T47D (cell line): ENCODE data around the gene LRCH4.

Experiments
- DNase-seq, 2 experiments: peaks; one replicate each; pipeline versions ENCODE4 v3.0.0 to v3.0.0-alpha.2; 2011 to 2012; ENCODE audit warnings: low read depth in 1 of 2, low spot score in 1 of 2
- JUND ChIP-seq: IDR thresholded peaks from 2 replicates; pipeline ENCODE4 v1.6.1; 2012; ENCODE audit warnings: low read depth
- in situ Hi-C: cut with HindIII; loops from 2 replicates; pipeline ENCODE4 v1.10.0; 2016; ENCODE audit warnings: low sequenced_read_pairs, low pct_unique_long_range_greater_than_20kb

LRCH4 gene

GRCh38 chr7:100602889-100603725 is 17.2 kb upstream of the LRCH4 start:
- in situ Hi-C loops, result no loop called here
- TF ChIP-seq JUND, result no peak
- no peak for DNase-seq

DNA sequence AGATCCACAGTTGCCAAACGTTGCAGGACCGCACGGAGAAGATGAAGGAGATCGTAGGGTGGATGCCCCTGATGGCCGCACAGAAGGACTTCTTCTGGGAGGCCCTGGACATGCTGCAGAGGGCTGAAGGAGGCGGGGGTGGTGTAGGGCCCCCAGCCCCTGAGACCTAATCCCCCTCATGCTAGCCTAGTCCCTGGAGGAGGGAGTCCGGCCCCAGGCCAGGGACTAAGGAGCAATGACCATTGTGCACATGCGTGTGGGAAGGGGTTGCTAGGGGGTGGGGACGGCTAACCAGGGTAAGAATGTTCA is 14.8 kb upstream of the LRCH4 start:
- in situ Hi-C loops, result no loop called here
- TF ChIP-seq JUND, result no peak
- no peak for DNase-seq

- no peak for TF ChIP-seq JUND
- in situ Hi-C loops, result no loop called here
- DNase-seq, result no peak
Measured at GRCh38 chr7:100599911-100600729, 14.2 kb upstream of the LRCH4 start.

DNA sequence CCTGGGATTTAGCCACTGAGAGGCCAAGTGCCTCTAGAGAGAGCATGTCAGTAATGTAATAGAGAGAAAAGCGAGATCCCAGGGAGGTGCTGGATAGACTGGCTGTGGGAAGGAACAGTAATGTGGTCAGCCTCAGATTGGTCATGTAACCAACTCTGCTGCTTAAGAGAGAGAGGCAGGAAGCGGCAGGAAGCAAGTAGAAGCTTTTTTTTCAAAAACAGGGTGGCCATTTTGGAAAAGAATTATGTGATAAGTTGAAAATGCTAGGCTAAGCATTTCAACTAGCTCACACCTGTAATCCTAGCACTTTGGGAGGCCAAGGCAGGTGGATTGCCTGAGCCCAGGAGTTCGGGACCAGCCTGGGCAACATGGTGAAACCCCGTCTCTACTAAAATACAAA is 12.5 kb upstream of the LRCH4 start:
- in situ Hi-C loops, result no loop called here
- no peak for TF ChIP-seq JUND
- no peak for DNase-seq

GRCh38 chr7:100595188-100595587 is 9.3 kb upstream of the LRCH4 start:
- no peak for DNase-seq
- in situ Hi-C loops, result no loop called here
- no peak for TF ChIP-seq JUND

DNA sequence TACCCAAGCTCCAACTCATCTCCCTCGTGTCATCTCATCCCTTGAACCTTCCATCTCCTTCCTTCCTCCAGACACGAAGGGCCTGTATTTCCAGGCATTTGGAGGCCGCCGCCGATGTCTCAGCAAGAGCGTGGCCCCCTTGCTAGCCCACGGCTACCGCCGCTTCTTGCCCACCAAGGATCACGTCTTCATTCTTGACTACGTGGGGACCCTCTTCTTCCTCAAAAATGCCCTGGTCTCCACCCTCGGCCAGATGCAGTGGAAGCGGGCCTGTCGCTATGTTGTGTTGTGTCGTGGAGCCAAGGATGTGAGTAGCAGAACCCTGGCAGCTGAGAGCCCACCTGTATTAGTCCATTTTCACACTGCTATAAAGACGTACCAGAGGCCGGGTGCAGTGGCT is 5.7 kb upstream of the LRCH4 start:
- in situ Hi-C loops, result no loop called here
- no peak for TF ChIP-seq JUND
- no peak for DNase-seq

DNA sequence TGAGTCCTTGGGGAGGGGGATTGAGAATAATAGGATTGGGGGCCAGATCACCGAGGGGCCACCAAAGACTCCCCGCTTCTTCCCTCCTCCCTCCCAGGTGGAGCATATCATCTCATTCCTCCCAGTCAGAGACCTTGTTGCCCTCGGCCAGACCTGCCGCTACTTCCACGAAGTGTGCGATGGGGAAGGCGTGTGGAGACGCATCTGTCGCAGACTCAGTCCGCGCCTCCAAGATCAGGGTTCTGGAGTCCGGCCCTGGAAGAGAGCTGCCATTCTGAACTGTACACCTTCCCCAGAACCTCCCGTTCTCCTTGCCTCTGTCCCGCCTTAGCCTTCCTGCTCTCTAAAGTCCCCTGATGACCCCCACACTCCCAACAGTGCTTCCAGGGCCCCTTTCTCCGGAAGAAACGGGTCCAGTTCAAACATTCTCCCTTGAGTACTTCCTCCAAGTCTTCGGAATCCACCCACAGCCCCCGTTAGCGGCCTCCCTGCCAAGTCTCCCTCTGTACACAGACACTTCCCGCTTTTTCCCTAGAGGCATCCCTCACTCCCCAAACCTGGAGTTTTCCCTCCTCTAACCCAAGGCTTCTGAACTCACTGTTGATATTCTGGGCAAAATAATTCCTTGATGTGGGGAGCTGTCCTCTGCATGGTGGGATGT is 4.3 kb upstream of the LRCH4 start:
- no peak for DNase-seq
- TF ChIP-seq JUND, result no peak
- in situ Hi-C loops, result no loop called here

GRCh38 chr7:100589341-100589947 is 3.5 kb upstream of the LRCH4 start:
- in situ Hi-C loops, result no loop called here
- TF ChIP-seq JUND, result no peak
- DNase-seq, result no peak

DNA sequence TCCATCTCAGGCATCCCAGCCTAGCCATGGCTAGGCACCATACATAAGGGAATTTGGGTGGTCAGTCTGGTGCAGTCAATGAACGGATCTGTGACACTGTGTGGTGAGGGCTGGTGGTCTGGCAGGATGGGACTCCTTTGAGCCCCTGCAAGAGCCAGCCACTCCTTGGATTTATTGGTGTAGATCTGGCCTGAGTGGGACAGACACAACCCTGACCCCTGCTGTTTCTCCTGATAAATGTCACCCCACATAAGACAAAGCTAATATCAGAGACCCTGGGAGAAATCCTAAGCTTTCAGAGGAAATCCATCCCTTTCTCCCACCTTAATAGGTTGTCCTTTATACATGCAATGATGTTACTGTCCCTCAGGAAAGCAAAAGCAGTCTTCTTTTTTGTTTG is 2.5 kb upstream of the LRCH4 start:
- in situ Hi-C loops, result no loop called here
- DNase-seq, result no peak
- TF ChIP-seq JUND, result no peak

DNA sequence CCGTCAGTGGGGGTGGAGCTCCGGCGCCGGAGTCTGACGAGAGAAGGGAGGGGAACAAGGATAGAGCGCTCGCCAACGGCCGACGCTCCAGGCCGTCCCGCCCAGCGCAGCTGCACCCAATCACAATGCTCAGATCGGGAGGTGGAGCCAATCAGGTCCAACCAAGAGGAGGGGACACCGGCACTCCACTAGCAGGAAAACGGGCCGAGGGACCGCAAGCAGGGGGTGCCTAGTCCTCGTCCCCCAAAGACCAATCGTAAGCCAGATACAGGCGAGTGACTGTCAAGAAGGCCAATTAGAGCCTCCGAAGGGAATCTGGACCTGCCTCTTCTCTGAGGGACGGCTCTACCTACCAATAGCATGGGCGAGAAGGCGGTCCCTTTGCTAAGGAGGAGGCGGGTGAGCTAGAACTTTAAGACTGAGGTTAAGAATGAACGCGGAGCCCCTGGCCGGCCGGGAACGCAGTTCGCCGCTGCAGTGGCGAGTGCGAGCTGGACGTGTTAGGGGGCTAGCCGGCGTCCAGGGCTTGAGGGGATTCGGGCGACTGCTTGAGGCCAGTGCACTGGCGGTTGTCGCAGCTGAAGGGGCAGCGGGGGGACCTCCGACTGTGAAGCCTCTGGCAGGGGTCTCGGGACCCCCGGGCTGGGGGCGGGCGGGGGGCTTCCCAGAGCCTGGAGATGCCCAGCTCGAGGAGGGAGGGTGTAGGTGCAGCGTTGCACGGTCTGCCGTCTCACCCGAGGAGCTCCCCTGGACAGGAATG is 517 bp upstream of the LRCH4 start, which contains the start of gene FBXO24:
TSS of gene FBXO24 (plus strand) at position 63 of the 760 bp plus-strand sequence. CDS start at position 361, 298 bp downstream.
- peak; percentile 98 to 99 for DNase-seq
- TF ChIP-seq JUND, result no peak
- in situ Hi-C loops, result no loop called here

DNA sequence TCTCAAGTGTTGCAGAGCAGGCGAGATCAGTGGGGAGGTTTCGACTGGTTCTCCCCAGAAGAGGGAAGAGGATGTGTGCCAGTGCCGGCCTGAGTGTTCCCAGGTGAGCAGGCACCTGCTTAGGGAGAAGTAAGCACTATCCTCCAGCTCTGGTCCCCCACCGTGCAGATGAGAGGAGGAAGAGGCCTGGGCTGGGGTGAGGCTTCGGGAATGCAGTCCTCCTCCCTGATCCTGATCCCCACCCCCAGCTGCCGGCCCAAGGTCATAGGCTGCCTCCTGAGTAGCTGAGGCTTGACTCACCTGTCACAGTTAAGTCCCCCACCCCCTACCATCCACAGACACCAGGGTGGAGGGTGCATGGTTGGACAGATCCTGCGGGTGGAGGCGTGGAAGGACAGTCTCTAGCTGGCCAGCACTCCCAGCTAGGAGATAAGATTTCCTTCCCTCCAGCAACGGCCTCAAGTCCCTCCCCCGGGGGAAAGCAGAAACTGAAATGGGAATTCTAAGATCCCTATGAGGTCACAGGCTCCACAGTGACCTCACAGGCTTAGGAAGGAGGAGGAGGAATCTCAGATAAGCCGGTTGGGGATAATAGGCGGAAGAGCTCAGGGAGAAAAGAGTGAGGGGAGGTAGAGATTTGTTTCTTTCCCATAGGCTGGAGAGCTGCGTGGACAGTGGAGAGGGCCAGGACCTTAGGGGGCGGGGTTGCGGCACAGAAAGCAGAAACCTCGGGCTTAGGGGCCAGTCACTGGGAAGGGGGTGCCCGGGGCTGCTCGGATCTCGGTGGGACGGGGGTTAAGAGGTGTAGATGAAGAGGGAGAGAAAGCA is 1.0 kb downstream of the LRCH4 start:
- no peak for TF ChIP-seq JUND
- in situ Hi-C loops, result no loop called here
- DNase-seq, result peak in 1 of 2 experiments; percentile 45
